ENCODE results near the gene BTBD9.
A peak's percentile ranks its signal among the peaks of the same experiment; 100 is the strongest.

BTBD9 gene

DNA sequence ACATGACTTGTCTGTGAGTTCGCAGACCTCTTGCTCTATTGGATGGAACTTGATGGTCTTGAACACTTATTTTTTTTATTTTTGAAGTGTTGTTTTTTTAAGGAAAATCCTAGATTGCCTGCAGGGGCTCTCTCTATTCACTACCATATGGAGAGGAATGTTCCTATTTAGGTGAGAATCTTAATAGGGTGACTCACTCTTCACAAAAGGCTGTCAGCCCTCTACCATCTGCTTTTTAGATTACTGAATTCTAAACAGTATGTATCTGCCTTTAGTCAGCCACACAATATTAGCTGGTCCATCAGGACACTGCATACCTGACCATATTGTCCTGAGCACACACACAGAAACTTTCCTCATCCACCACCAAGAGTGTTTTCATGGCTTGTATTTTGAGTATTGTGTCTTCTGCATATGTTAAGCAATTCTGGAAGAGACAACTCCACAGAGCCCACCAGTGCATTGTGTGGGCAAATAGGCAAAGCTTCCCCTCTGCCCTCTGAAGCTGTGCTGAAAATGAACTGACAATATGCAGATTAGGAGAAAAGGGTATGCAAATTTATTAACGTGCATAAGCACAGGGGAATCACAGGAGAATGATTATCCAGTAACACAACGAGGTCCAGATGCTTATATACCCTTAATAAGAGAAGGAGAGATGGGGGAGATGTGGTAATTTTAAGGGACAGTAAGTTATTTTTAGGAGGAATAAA, 6.6 kb upstream of the BTBD9 start:
- H3K36me3 ChIP-seq (ENCODE audit: insufficient read depth, low read length) = no peaks in the 10 kb centered on the region
- no peak overlapping the region for H3K27ac ChIP-seq (ENCODE audit: low read length)
- H4K20me1 ChIP-seq (ENCODE audit: insufficient read depth, low read length) = no peaks in the 10 kb centered on the region
- H3K9me3 ChIP-seq (ENCODE audit: insufficient read depth, low read length, severe bottlenecking) = no peaks in the 10 kb centered on the region
- H3K4me3 ChIP-seq (ENCODE audit: low read depth in 1 of 2, low read length in 2 of 2) = no peak overlapping the region
- no peaks in the 10 kb centered on the region for H3K27me3 ChIP-seq (ENCODE audit: insufficient read depth, low read length, poor library complexity)
- H3K9ac ChIP-seq (ENCODE audit: low read depth, low read length) = no peak overlapping the region
- no peak overlapping the region for H2AFZ ChIP-seq (ENCODE audit: low read depth, low read length)
- ATAC-seq (ENCODE audit: insufficient read depth, low read depth) (no peak), DNase-seq (no peak)
- no peak overlapping the region for H3K4me2 ChIP-seq (ENCODE audit: insufficient read depth, low read length)
- peaks cover 2% of the 10 kb centered on the region; the same call in 1 of the 2 replicates for H3K4me1 ChIP-seq (ENCODE audit: insufficient read depth, low read length)
- TF ChIP-seq, protein P1, sequence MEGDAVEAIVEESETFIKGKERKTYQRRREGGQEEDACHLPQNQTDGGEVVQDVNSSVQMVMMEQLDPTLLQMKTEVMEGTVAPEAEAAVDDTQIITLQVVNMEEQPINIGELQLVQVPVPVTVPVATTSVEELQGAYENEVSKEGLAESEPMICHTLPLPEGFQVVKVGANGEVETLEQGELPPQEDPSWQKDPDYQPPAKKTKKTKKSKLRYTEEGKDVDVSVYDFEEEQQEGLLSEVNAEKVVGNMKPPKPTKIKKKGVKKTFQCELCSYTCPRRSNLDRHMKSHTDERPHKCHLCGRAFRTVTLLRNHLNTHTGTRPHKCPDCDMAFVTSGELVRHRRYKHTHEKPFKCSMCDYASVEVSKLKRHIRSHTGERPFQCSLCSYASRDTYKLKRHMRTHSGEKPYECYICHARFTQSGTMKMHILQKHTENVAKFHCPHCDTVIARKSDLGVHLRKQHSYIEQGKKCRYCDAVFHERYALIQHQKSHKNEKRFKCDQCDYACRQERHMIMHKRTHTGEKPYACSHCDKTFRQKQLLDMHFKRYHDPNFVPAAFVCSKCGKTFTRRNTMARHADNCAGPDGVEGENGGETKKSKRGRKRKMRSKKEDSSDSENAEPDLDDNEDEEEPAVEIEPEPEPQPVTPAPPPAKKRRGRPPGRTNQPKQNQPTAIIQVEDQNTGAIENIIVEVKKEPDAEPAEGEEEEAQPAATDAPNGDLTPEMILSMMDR (IDR thresholded peaks at IDR 0.05; ENCODE audit: borderline replicate concordance, extremely low read depth, low read length, poor library complexity, severe bottlenecking) = no peak
- no peak for TF ChIP-seq EZH2 (IDR thresholded peaks at IDR 0.05; ENCODE audit: borderline replicate concordance, low read depth, low read length, severe bottlenecking)
- no peaks in the 10 kb centered on the region for H3K79me2 ChIP-seq (ENCODE audit: insufficient read depth, low read length)

GRCh38 chr6:38644951-38645350, 5.2 kb upstream of the BTBD9 start:
- TF ChIP-seq, protein P1 (IDR thresholded peaks at IDR 0.05; ENCODE audit: borderline replicate concordance, extremely low read depth, low read length, poor library complexity, severe bottlenecking) = no peak
- TF ChIP-seq EZH2 (IDR thresholded peaks at IDR 0.05; ENCODE audit: borderline replicate concordance, low read depth, low read length, severe bottlenecking) = no peak

GRCh38 chr6:38640216-38640909, 634 bp upstream of the BTBD9 start:
- Histone ChIP-seq H3K9me3 (ENCODE audit: insufficient read depth, low read length, severe bottlenecking) (no peaks in the 10 kb centered on the region), H3K9ac (ENCODE audit: low read depth, low read length) (peak overlapping the region; percentile 66), H3K27me3 (ENCODE audit: insufficient read depth, low read length, poor library complexity) (peaks cover 6% of the 10 kb centered on the region), H3K36me3 (ENCODE audit: insufficient read depth, low read length) (no peaks in the 10 kb centered on the region), H4K20me1 (ENCODE audit: insufficient read depth, low read length) (no peaks in the 10 kb centered on the region), H3K79me2 (ENCODE audit: insufficient read depth, low read length) (no peaks in the 10 kb centered on the region), H2AFZ (ENCODE audit: low read depth, low read length) (peak overlapping the region; percentile 97), H3K27ac (ENCODE audit: low read length) (peak overlapping the region; percentile 55), H3K4me2 (ENCODE audit: insufficient read depth, low read length) (peak overlapping the region; percentile 77), H3K4me3 (ENCODE audit: low read depth in 1 of 2, low read length in 2 of 2) (peak overlapping the region; percentile 60 to 94; a peak in 3 of 4 replicates), H3K4me1 (ENCODE audit: insufficient read depth, low read length) (peaks cover 27% of the 10 kb centered on the region)
- TF ChIP-seq, protein P1 (IDR thresholded peaks at IDR 0.05; ENCODE audit: borderline replicate concordance, extremely low read depth, low read length, poor library complexity, severe bottlenecking) = no peak
- TF ChIP-seq EZH2 (IDR thresholded peaks at IDR 0.05; ENCODE audit: borderline replicate concordance, low read depth, low read length, severe bottlenecking) = no peak
- ATAC-seq (ENCODE audit: insufficient read depth, low read depth) (no peak; the same call in 2 of the 3 replicates), DNase-seq (peak; percentile 5)

More at GRCh38 chr6:38644951-38645350, 5.2 kb upstream of the BTBD9 start:
- Histone ChIP-seq H3K27ac (ENCODE audit: low read length) (no peak overlapping the region), H3K79me2 (ENCODE audit: insufficient read depth, low read length) (no peaks in the 10 kb centered on the region), H3K4me1 (ENCODE audit: insufficient read depth, low read length) (peaks cover 15% of the 10 kb centered on the region), H3K9me3 (ENCODE audit: insufficient read depth, low read length, severe bottlenecking) (no peaks in the 10 kb centered on the region), H3K4me2 (ENCODE audit: insufficient read depth, low read length) (no peak overlapping the region), H3K9ac (ENCODE audit: low read depth, low read length) (no peak overlapping the region), H4K20me1 (ENCODE audit: insufficient read depth, low read length) (no peaks in the 10 kb centered on the region), H3K36me3 (ENCODE audit: insufficient read depth, low read length) (no peaks in the 10 kb centered on the region), H3K4me3 (ENCODE audit: low read depth in 1 of 2, low read length in 2 of 2) (no peak overlapping the region), H2AFZ (ENCODE audit: low read depth, low read length) (no peak overlapping the region), H3K27me3 (ENCODE audit: insufficient read depth, low read length, poor library complexity) (no peaks in the 10 kb centered on the region)
- DNase-seq (no peak), ATAC-seq (ENCODE audit: insufficient read depth, low read depth) (no peak)

Data from DND-41 (cell line).